Neutrophil (primary cell): ENCODE data around the gene LRRC28.

ENCODE experiments used
- H3K27ac ChIP-seq: fragments of 200-600 bp; sonication (generic); 2 replicates; pipeline ENCODE4 v1.5.1; 2016; ENCODE audit warnings: mild to moderate bottlenecking, moderate library complexity
- H3K27me3 ChIP-seq: fragments of 200-600 bp; sonication (generic); 2 replicates; pipeline ENCODE4 v1.6.0; 2016; ENCODE audit warnings: mild to moderate bottlenecking
- H3K36me3 ChIP-seq: fragments of 200-600 bp; sonication (generic); 2 replicates; pipeline ENCODE4 v1.5.1; 2017
- H3K4me1 ChIP-seq, 2 experiments: fragments of 200-600 bp in 1 of 2; sonication (generic) in 1 of 2; 1 replicate in 1 of 2; 2 replicates in 1 of 2; pipeline versions ENCODE4 v1.5.1 to v1.6.1; 2013 to 2016; ENCODE audit warnings: low read depth in 1 of 2, low read length in 1 of 2, mild to moderate bottlenecking in 1 of 2, moderate library complexity in 1 of 2; ENCODE audit not compliant: control insufficient read depth in 1 of 2, insufficient read depth in 1 of 2
- H3K4me3 ChIP-seq, 2 experiments: fragments of 200-600 bp in 1 of 2; sonication (generic) in 1 of 2; 1 replicate in 1 of 2; 2 replicates in 1 of 2; pipeline ENCODE4 v1.5.1; 2013 to 2016; ENCODE audit warnings: low read depth in 1 of 2, low read length in 1 of 2, mild to moderate bottlenecking in 1 of 2, moderate library complexity in 1 of 2
- H3K9me3 ChIP-seq: fragments of 200-600 bp; sonication (generic); 2 replicates; pipeline ENCODE4 v1.5.1; 2016
- TF ChIP-seq, protein P1 (sequence below): fragments of 200-600 bp; sonication (generic); IDR thresholded peaks from 2 replicates; pipeline ENCODE4 v1.5.1; 2016; ENCODE audit warnings: antibody characterized with exemption

LRRC28 gene

DNA sequence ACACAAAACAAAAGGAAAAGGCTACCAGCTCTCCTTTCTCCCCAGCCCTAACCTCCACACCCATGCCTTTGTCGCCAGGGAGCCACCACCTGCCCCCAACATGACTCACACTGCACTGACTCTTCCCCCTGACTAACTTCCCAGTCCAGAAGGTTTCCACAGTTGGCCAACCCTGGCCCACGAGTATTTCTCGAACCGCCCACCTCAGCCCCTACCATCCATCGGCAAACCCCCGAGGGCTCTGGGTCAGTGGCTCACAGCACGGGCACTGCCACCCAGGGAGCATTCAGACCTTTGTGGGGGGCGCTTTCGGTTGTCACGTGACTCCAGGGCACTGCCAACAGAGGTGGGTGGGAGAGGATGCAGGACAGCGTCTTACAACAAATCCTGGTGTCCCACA lies 152.3 kb downstream of the LRRC28 start:
- Histone ChIP-seq H3K36me3 (no peaks in the 10 kb centered on the region), H3K27ac (no peak overlapping the region), H3K4me1 (no peaks in the 10 kb centered on the region), H3K4me3 (no peak overlapping the region), H3K27me3 (no peaks in the 10 kb centered on the region), H3K9me3 (no peaks in the 10 kb centered on the region)
- TF ChIP-seq, protein P1, sequence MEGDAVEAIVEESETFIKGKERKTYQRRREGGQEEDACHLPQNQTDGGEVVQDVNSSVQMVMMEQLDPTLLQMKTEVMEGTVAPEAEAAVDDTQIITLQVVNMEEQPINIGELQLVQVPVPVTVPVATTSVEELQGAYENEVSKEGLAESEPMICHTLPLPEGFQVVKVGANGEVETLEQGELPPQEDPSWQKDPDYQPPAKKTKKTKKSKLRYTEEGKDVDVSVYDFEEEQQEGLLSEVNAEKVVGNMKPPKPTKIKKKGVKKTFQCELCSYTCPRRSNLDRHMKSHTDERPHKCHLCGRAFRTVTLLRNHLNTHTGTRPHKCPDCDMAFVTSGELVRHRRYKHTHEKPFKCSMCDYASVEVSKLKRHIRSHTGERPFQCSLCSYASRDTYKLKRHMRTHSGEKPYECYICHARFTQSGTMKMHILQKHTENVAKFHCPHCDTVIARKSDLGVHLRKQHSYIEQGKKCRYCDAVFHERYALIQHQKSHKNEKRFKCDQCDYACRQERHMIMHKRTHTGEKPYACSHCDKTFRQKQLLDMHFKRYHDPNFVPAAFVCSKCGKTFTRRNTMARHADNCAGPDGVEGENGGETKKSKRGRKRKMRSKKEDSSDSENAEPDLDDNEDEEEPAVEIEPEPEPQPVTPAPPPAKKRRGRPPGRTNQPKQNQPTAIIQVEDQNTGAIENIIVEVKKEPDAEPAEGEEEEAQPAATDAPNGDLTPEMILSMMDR: no peak

DNA sequence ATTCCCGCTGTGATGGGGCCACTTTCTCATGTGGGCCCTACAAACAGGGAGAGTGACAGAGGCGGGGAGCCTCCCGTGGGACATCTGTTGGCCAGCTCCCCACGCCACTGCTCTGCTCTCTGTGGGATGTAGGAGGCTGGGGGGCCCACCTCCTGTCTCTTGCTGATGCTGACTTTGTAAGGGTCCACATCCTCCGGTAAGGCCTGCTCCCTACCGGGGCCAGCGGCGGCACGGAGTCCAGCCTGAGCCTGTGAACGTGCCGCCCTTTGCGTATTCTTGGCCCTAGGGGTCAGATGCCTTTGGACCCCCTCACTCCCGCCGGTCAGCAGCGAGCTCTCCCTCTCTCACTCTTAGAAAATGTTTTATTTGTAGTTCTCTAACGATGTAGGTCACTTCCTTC lies 153.2 kb downstream of the LRRC28 start:
- TF ChIP-seq, protein P1: no peak
- no peaks in the 10 kb centered on the region for H3K9me3 ChIP-seq
- no peaks in the 10 kb centered on the region for H3K4me1 ChIP-seq
- no peak overlapping the region for H3K27ac ChIP-seq
- H3K27me3 ChIP-seq: no peaks in the 10 kb centered on the region
- H3K36me3 ChIP-seq: no peaks in the 10 kb centered on the region
- no peak overlapping the region for H3K4me3 ChIP-seq

DNA sequence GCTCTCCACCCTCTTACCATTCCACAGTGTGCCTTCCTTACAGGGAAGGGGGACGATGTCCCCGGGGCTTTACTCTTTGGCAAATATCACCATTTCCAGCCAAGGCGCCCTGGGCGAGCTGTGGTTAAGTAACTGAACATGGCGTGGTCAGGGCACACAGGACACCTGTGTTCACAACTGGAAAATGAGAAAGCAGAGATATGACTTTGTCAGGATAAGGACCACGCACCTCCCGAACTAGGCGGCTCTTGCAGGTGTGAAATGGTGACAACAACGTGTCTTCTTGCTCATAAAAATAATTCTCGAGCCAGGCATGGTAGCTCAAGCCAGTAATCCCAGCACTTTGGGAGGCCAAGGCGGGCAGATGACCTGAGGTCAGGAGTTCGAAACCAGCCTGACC lies 154.8 kb downstream of the LRRC28 start:
- Histone ChIP-seq H3K36me3 (no peaks in the 10 kb centered on the region), H3K4me3 (no peak overlapping the region), H3K27ac (no peak overlapping the region), H3K4me1 (no peaks in the 10 kb centered on the region), H3K27me3 (no peaks in the 10 kb centered on the region), H3K9me3 (no peaks in the 10 kb centered on the region)
- TF ChIP-seq, protein P1: no peak

DNA sequence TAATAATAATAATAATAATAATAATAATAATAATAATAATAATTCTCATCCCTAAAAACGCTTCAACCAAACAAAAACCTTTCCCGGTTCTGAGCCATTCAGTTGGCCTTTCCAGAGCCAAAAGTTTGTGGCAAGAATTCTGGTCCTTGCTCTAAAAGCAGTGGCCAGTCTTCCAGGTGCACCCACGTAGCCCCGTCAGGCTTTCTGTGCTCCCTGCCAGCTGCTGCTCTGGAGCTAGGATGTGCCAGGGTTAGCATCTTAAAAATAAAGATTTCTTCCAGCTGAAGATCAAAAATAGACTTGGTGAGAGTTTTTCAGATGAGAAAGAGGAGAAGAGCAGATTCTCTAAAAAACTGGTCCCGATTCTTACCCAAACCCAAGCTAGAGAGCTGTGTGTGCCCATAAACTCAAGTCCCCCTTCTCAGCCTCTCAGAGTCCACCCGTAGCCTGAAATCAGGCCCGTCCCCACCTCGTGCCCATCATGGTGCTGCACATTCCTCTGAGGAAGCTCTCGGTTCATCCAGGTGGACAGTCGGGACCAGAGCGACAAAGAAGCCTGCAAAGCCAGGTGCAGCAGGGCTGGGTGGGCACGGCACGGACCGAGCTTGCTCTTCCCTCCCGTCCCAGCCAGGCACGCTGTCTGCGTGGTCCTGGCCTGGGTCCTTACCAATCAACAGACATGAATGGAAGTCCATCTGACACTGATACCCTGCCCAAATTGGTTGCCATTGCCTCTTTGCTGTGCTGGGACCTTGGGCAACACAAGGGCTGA lies 155.6 kb downstream of the LRRC28 start:
- TF ChIP-seq, protein P1: no peak
- Histone ChIP-seq H3K4me1 (no peaks in the 10 kb centered on the region), H3K9me3 (no peaks in the 10 kb centered on the region), H3K27me3 (no peaks in the 10 kb centered on the region), H3K4me3 (no peak overlapping the region), H3K36me3 (no peaks in the 10 kb centered on the region), H3K27ac (no peak overlapping the region)

DNA sequence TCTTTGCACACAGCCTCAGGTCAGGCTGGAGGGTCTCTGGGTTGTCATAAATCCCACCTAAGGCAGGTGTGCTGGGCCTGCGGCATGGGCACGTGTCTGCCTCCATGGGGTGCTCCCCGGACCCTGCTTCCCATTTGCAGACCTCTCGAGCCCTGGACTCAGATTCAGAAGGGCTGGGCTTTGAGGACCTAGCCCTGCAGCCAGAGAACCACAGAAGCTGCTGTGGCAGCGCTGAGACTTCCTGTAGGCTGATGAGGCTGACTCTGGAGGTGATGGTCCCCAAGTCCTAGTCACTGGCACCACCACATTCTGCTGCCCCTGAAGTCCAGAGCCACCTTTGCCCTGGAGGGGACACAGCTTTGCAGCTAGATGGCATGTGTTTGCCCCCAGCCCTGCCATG lies 156.4 kb downstream of the LRRC28 start:
- no peak overlapping the region for H3K4me3 ChIP-seq
- TF ChIP-seq, protein P1: no peak

More for the DNA sequence above, 156.4 kb downstream of the LRRC28 start:
- H3K27me3 ChIP-seq: no peaks in the 10 kb centered on the region
- no peak overlapping the region for H3K27ac ChIP-seq
- H3K9me3 ChIP-seq: no peaks in the 10 kb centered on the region
- no peaks in the 10 kb centered on the region for H3K36me3 ChIP-seq
- no peaks in the 10 kb centered on the region for H3K4me1 ChIP-seq
